Gastroesophageal sphincter (tissue), 4 donors: ENCODE data around the gene CD38. TPM values are rescaled to one million over a fixed set of nuclear protein-coding genes. Genes with fewer than 3 reads are reported as not detected.

Experiments
- ATAC-seq: fragments of 150-250 bp; one replicate; pipeline ENCODE4 v1.9.1; 2016; ENCODE audit warnings: mild to moderate bottlenecking, moderate library complexity
- H3K27ac ChIP-seq, 4 donors: fragments of 200-600 bp; sonication (generic) in 3 of 4; 1 replicate in 3 of 4; 2 replicates in 1 of 4; pipeline ENCODE4 v1.5.1; 2016 to 2019
- H3K27me3 ChIP-seq: fragments of 200-600 bp; sonication (generic); one replicate; pipeline ENCODE4 v1.5.1; 2019
- H3K36me3 ChIP-seq, 2 donors: fragments of 200-600 bp; sonication (generic); one replicate each; pipeline ENCODE4 v1.5.1; 2019; ENCODE audit warnings: control low read depth in 1 of 2
- H3K4me1 ChIP-seq, 3 donors: fragments of 200-600 bp; sonication (generic); 1 replicate in 2 of 3; 2 replicates in 1 of 3; pipeline ENCODE4 v1.5.1; 2016 to 2019; ENCODE audit warnings: control low read depth in 2 of 3
- H3K4me3 ChIP-seq, 2 donors: fragments of 200-600 bp; sonication (generic); one replicate each; pipeline ENCODE4 v1.5.1; 2019; ENCODE audit warnings: mild to moderate bottlenecking in 1 of 2, moderate library complexity in 1 of 2
- H3K9me3 ChIP-seq, 3 donors: fragments of 200-600 bp; sonication (generic); one replicate each; pipeline ENCODE4 v1.5.1; 2017 to 2019; ENCODE audit warnings: control low read depth in 2 of 3
- EP300 ChIP-seq: sonication (generic); formaldehyde crosslinking; IDR thresholded peaks from one replicate; pipeline ENCODE4 v1.6.1; 2017; ENCODE audit warnings: antibody characterized with exemption, mild to moderate bottlenecking
- POLR2A ChIP-seq, 2 donors: fragments of 450-650 bp; IDR thresholded peaks; one replicate each; pipeline ENCODE4 v1.6.1; 2017; ENCODE audit warnings: antibody characterized with exemption in 2 of 2, mild to moderate bottlenecking in 2 of 2, moderate library complexity in 1 of 2
- POLR2AphosphoS5 ChIP-seq: sonication (generic); formaldehyde crosslinking; IDR thresholded peaks from one replicate; pipeline ENCODE4 v1.6.1; 2017; ENCODE audit warnings: antibody characterized with exemption
- WGBS, 2 donors: methylation state at CpG; one replicate each; pipeline ENCODE4 v1.1.5; 2018; ENCODE audit warnings: low coverage in 1 of 2; 5-methylcytosine and 5-hydroxymethylcytosine counted together
- total RNA-seq, 4 donors: library from RNA; depleted of rRNA; stranded (reverse); fragments of >200 nt; gene quantifications; one replicate each; pipeline ENCODE4 v1.1.0, GENCODE V29; 2016
- TF ChIP-seq, protein P1 (sequence below), 4 experiments: fragments of 200-600 bp in 2 of 4; fragments of 450-650 bp in 2 of 4; sonication (generic) in 1 of 4; IDR thresholded peaks; one replicate each; pipeline ENCODE4 v1.5.1; 2017 to 2019; ENCODE audit warnings: antibody characterized with exemption in 4 of 4, mild to moderate bottlenecking in 2 of 4, moderate library complexity in 2 of 4

The CD38 gene
- total RNA-seq, 4 donors from 2014 or later: 1.0 to 5.8 (median 2.4) TPM

DNA sequence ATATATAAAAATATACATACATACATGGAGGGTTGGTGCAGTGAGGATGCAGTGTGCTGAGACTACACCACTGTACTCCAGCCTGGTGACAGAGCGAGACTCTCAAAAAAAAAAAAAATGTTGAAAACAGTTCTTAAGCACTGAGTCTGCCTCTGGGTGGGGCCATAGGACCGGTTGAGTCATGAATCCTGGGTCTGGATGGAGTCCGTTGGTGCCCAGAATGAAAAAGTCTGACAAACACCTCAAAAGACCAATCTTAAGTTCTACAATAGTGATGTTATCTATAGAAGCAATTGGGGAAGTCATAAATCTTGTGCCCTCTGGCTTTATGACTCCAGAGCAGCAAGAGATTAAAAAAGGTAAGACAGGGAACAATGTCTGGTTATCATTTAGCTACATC lies 90.0 kb downstream of the CD38 start:
- H3K4me1 ChIP-seq: peaks cover 0 to 18% (median 3%) of the 10 kb centered on the region in 3 donors
- H3K4me3 ChIP-seq: no peak overlapping the region
- no peak for TF ChIP-seq EP300
- H3K27me3 ChIP-seq: no peaks in the 10 kb centered on the region
- H3K27ac ChIP-seq: peak overlapping the region; percentile 43 to 67 (median 48)
- no peaks in the 10 kb centered on the region for H3K9me3 ChIP-seq
- 55 to 60% methylated on average over 3 of the region's 3 CpGs for WGBS, 2 donors
- no peaks in the 10 kb centered on the region for H3K36me3 ChIP-seq
- ATAC-seq: no peak

DNA sequence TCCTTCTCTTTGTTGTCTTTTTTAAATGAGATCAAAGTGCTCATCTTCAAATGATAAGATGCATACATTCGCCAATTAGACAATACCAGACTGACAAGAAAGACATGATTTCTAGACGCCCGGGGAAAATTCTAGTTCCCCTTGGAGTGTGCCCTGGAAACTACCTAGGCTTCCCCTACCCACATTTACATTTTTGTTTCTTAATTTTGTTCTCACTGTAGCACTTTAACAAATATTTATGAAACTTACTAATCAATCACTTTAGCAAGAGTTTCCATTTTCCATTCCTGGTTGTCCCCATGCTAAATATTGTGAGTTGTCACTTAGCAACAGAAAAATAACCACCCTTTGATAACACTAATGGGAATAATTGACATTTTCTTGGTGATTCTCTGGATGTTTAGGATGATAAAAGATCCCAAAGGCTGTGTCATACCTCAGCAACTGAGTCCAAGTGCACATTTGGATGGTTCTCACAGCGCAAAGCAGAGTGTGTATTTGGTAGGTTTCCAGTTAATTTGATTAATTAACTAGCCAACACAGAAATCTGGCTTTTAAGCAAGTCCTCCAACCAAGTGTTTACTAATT lies 90.8 kb downstream of the CD38 start:
- peak overlapping the region; percentile 43 to 67 (median 48) for H3K27ac ChIP-seq
- no peaks in the 10 kb centered on the region for H3K9me3 ChIP-seq
- 21 to 43% methylated on average over 4 of the region's 4 CpGs for WGBS, 2 donors
- no peaks in the 10 kb centered on the region for H3K36me3 ChIP-seq
- no peak overlapping the region for H3K4me3 ChIP-seq
- no peaks in the 10 kb centered on the region for H3K27me3 ChIP-seq
- H3K4me1 ChIP-seq: peaks cover 0 to 18% (median 3%) of the 10 kb centered on the region in 3 donors
- ATAC-seq: no peak
- peak; percentile 38 for TF ChIP-seq POLR2AphosphoS5
- TF ChIP-seq POLR2A (IDR thresholded peaks at IDR 0.05): no peak

DNA sequence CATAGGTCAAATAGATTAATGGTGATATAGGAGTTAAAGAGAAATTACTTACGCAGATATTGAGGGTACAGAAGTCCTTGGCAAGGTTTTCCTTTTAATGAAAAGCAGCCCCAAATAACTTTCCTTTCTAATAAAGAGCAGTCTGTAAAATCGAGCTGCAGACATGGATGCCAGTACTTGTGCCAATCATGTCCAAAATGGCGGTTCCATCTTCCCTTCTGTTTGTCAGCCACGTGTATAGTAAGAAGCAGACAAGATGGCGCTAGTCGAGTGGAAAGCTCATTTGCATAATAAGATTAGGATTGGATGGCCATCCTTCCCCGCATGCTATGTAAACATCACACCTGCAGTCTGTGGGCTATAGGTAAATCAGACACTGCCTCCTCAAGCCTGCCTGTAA lies 92.0 kb downstream of the CD38 start:
- Histone ChIP-seq H3K27ac (peak overlapping the region in 3 of 4 donors; percentile 29 to 49 (median 33)), H3K36me3 (no peaks in the 10 kb centered on the region), H3K27me3 (no peaks in the 10 kb centered on the region), H3K4me3 (no peak overlapping the region), H3K4me1 (peaks cover 3 to 18% (median 3%) of the 10 kb centered on the region in 3 donors), H3K9me3 (no peaks in the 10 kb centered on the region)
- no peak for ATAC-seq
- WGBS, 2 donors: 85 to 90% methylated on average over 7 of the region's 7 CpGs
- TF ChIP-seq POLR2A (IDR thresholded peaks at IDR 0.05): no peak
- TF ChIP-seq EP300: no peak
- no peak for TF ChIP-seq POLR2AphosphoS5
- TF ChIP-seq, protein P1, sequence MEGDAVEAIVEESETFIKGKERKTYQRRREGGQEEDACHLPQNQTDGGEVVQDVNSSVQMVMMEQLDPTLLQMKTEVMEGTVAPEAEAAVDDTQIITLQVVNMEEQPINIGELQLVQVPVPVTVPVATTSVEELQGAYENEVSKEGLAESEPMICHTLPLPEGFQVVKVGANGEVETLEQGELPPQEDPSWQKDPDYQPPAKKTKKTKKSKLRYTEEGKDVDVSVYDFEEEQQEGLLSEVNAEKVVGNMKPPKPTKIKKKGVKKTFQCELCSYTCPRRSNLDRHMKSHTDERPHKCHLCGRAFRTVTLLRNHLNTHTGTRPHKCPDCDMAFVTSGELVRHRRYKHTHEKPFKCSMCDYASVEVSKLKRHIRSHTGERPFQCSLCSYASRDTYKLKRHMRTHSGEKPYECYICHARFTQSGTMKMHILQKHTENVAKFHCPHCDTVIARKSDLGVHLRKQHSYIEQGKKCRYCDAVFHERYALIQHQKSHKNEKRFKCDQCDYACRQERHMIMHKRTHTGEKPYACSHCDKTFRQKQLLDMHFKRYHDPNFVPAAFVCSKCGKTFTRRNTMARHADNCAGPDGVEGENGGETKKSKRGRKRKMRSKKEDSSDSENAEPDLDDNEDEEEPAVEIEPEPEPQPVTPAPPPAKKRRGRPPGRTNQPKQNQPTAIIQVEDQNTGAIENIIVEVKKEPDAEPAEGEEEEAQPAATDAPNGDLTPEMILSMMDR (IDR thresholded peaks at IDR 0.05): no peak

DNA sequence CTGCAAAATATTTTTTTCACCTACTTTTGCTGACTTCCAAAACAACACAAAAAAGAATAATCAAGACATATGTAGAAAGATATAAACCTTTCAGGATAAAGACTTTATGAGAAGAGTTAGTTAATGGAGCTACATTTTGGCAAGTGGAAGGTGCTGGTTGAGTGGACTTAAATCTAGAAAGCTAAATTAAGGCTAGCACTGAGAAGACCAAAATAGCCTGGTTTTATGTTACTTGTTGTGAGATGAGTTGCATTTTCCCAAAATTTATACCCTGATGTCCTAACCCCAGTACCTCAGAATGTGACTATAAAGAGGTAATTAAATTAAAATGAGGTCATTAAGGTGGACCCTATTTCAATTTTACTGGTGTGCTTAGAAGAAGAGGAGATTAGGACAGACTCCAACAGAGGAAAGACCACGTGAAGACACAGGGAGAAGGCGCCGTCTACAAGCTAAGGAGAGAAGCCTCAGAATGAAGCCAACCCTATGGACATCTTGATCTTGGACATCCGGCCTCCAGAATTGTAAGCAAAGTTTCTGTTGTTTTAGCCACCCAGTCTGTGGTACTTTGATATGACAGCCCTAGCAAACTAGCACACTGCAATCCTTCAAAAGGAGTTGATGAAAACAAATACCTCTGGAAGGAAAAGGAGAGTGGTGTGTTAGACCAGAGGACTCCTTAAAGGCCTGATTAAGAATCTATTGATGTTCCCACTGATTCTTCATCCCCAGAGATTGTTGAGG lies 93.0 kb downstream of the CD38 start:
- 72 to 80% methylated on average over 4 of the region's 4 CpGs for WGBS, 2 donors
- ATAC-seq: no peak
- no peaks in the 10 kb centered on the region for H3K27me3 ChIP-seq
- peaks cover 3 to 18% (median 3%) of the 10 kb centered on the region in 3 donors for H3K4me1 ChIP-seq
- no peak for TF ChIP-seq POLR2A (IDR thresholded peaks at IDR 0.05)
- no peak for TF ChIP-seq EP300
- TF ChIP-seq POLR2AphosphoS5: no peak
- TF ChIP-seq, protein P1 (IDR thresholded peaks at IDR 0.05): no peak
- no peaks in the 10 kb centered on the region for H3K9me3 ChIP-seq
- H3K36me3 ChIP-seq: no peaks in the 10 kb centered on the region
- peak overlapping the region; percentile 11 to 33 (median 22) for H3K27ac ChIP-seq
- H3K4me3 ChIP-seq: no peak overlapping the region

DNA sequence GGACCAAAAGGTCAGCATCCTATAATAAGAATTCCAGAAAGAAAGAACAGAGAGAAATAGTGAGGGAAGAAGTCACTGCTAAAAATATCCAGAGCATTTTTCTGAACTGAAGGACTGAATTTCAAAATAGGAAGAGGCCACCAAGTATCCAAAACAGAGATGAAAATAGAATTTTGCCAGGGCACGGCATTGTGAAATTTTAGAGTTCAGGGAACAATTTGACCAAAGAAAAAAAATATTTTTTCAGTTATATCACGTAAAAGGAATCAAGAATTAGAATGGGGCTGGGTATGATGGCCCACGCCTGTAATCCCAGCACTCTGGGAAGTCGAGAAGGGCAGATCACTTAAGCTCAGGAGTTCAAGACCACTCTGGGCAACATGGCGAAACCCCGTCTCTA lies 95.0 kb downstream of the CD38 start:
- Histone ChIP-seq H3K27ac (peak overlapping the region in 3 of 4 donors; percentile 58 to 67 (median 65)), H3K4me3 (no peak overlapping the region), H3K27me3 (no peaks in the 10 kb centered on the region), H3K9me3 (no peaks in the 10 kb centered on the region), H3K4me1 (peaks cover 3 to 18% (median 3%) of the 10 kb centered on the region in 3 donors), H3K36me3 (no peaks in the 10 kb centered on the region)
- 55 to 62% methylated on average over 4 to 6 of the region's 6 CpGs for WGBS, 2 donors
- TF ChIP-seq POLR2AphosphoS5: peak; percentile 21
- no peak for TF ChIP-seq POLR2A (IDR thresholded peaks at IDR 0.05)
- ATAC-seq: peak; percentile 76

DNA sequence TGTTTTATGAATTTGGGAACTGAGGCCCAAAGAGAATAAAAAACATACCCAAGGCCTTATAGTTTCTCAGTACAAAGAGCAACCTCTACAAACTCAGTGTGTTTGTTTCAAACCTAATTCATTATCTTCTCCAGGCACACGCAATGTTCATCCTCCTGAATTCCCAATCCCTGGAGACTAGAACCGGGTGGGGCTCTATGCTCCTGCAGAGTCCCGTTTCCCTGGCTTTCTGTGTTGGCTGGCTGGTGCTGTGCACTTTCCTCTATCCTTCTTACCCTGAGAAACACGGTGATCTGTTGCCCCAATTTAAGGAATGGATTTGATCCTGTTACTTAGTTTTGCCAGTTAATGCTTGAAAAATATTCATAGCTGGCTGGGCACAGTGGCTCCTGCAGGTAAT lies 96.5 kb downstream of the CD38 start:
- no peak overlapping the region for H3K4me3 ChIP-seq
- no peak overlapping the region for H3K27ac ChIP-seq
- H3K27me3 ChIP-seq: no peaks in the 10 kb centered on the region
- no peaks in the 10 kb centered on the region for H3K36me3 ChIP-seq
- WGBS, 2 donors: 57 to 76% methylated on average over 4 of the region's 4 CpGs
- no peak for ATAC-seq
- H3K9me3 ChIP-seq: no peaks in the 10 kb centered on the region
- TF ChIP-seq EP300 (no peak), POLR2AphosphoS5 (no peak), POLR2A (IDR thresholded peaks at IDR 0.05) (no peak)
- TF ChIP-seq, protein P1 (IDR thresholded peaks at IDR 0.05): no peak
- peaks cover 3% of the 10 kb centered on the region in 3 donors for H3K4me1 ChIP-seq
